GM19025 (cell line): Measurements from ENCODE around the gene SLIRP.
"Not testable (repeated sequence)": the region's sequence is repeated elsewhere in the genome, so short reads cannot be mapped to it uniquely, and the experiment has no call there.

Experiments
- ATAC-seq: cut with Tn5 transposase; IDR thresholded peaks from one replicate; pipeline ENCODE4 v1.9.1; 2021; ENCODE audit warnings: mild to moderate bottlenecking, low read depth, moderate library complexity; ENCODE audit not compliant: unreplicated experiment

The SLIRP gene

GRCh38 chr14:77707724-77708408, at the start of gene SLIRP, which contains the start of gene ALKBH1:
TSS of gene SLIRP (plus strand) at chr14:77708103. CDS start at chr14:77708112, 9 bp downstream.
TSS of gene ALKBH1 (minus strand) at chr14:77708023. CDS start at chr14:77708004, 19 bp downstream.
- peak; percentile 98 for ATAC-seq

GRCh38 chr14:77659831-77660230, 48.1 kb upstream of the SLIRP start:
- ATAC-seq = no peak

- no peak for ATAC-seq
Observed at GRCh38 chr14:77660754-77661153, 47.1 kb upstream of the SLIRP start.

DNA sequence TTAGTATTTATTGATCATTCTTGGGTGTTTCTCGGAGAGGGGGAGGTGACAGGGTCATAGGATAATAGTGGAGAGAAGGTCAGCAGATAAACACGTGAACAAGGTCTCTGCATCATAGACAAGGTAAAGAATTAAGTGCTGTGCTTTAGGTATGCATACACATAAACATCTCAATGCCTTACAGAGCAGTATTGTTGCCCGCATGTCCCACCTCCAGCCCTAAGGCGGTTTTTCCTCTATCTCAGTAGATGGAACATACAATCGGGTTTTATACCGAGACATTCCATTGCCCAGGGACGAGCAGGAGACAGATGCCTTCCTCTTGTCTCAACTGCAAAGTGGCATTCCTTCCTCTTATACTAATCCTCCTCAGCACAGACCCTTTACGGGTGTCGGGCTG, 46.3 kb upstream of the SLIRP start:
- ATAC-seq = not testable (repeated sequence)

DNA sequence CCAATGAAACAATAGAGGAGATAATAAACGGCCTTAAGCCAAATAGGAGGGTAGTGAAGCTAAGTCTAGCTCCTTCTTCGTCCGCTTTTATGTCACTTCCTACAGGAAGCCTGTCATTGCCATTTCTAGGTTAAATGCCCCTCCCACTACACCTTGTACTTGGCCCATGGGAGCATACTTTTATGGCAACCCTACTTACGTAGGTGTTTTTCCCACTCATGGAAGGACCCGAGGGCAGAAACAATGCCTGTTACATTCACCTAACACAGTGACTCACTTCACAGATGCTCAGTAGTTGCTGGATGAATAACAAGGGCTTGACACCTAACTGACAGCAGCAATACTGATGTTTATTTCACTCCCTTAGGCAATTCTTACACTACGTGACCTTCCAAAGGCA, 44.6 kb upstream of the SLIRP start:
- ATAC-seq = no peak

- no peak for ATAC-seq
Observed at GRCh38 chr14:77667331-77667730, 40.6 kb upstream of the SLIRP start.

- no peak for ATAC-seq
Observed at GRCh38 chr14:77673193-77673592, 34.7 kb upstream of the SLIRP start.

DNA sequence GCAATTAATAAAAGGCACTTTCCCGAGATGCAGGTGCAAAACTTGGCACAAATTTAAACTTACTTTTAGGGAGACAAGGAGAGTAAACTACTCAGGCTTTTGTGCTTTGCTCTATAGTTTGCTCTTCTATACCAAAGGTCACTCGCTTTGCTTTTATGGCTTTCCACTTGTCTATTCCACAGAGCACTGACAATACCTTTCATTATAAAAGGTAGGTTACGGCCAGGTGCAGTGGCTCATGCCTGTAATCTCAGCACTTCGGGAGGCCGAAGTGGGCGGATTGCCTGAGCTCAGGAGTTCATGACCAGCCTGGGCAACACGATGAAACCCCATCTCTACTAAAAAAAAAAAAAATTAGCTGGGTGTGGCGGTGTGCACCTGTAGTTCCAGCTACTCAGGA, 33.0 kb upstream of the SLIRP start:
- ATAC-seq = no peak

GRCh38 chr14:77681196-77682157, 26.4 kb upstream of the SLIRP start:
- ATAC-seq = no peak

DNA sequence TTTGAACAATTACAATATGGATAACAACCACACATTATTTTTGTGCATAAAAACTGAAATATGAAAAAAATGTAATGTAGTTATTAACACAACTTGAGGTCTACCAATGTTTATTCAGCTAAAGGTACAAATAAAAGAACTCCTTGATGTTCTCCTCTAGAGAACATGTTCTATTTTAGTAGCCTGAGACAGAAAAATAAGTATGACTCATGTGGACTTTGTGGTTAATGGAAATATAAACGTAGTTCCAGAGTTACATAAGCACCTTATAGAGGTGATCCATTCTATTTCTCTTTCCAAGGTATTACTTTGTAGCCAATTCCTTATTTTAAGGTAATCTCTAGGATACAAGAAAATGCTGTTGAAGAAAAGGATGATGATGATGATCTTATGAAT, 25.7 kb upstream of the SLIRP start:
- no peak for ATAC-seq

DNA sequence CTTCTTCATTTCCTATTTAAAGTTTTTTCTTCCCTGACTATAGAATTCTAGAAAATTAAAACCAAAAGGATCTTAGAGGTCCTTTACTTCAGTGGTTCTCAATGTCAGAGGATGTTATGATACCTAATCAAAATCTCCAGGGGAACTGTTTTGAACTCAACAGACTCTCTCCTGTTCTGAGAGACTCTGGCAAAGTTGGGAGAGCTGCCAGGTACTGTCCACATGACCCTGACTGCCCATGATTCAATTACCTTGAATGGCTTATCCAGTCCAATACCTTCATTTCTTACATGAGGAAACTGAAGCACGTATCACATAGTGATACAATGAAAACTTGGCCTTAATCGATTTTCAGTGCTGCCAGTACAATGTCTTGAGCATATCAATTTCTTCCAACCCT, 16.6 kb upstream of the SLIRP start:
- ATAC-seq = no peak

DNA sequence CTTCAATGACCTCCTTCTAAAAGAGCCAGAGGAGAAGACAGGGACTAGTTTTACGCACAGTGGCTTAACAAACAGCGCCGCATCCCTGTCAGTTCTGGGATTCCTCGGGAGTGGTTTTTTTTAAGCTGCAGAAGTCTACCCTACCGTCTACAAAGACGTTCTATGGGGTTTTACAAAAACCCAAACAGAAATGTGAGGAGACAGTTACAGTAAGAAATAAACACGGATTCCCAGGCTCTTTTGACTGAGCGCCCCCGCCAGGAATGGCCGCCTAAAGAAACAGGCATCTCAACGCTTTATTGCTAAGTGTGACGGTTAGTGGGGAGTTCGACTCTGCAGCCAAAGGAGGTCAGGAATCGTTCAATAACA, 564 bp upstream of the SLIRP start:
- ATAC-seq = peak; percentile 3

DNA sequence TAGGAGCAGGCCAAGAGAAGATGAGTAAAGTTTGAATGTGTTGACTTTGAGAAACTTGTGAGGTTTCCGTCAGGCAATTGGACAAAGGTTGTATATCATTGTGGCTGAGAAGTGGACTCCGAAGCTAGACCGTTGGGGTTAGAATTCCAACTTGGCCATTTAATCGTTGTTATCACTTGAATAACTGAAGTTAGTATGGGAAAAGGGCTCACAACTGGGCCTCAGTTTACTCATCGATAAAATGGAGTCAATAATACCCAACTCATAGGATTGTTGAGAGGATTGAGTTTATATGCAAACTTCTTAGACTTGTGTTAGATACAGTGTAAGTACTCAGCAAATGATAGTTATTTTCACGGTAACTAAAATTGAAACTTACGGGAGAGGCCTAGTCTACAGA, 846 bp downstream of the SLIRP start:
- no peak for ATAC-seq

DNA sequence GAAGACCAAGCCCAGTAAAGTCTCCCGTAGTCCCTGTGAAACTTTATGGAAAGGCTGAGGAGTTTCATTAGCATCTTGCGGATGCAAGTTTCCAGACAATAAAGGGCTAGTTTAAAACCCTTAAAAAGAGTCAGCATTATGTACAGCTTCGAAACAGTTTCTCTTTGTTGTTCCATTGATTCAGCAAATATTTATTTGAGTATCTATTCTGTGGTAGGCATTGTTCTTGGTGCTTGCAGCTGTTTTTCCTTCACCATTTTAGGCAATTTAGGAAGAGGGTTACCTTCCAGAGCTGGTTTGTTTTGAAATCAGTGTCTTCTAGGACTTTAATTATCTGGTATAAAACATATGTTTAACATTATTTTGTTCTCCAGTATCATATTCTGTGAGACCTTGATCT, 1.5 kb downstream of the SLIRP start:
- no peak for ATAC-seq

DNA sequence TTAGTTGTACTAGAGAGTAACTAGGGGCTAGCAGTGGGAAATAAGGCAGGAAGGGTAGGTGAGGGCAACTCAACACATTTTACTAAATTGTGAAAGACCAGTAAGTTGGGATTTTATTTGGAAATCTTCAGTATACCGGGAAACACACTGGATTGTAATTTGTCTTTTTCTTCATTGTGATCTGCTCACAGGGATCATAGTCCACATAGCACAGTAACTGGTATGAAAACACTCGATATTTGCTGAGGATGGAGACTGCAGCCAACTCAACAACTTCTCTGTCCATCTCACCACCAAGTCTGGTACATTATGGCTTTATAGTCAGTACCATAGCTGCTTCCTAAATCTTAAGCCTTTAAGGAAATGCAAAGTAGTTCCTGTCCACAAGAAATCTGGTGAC, 2.5 kb downstream of the SLIRP start:
- no peak for ATAC-seq

GRCh38 chr14:77714926-77715325, 7.0 kb downstream of the SLIRP start:
- no peak for ATAC-seq

GRCh38 chr14:77717608-77718305, 9.9 kb downstream of the SLIRP start:
- no peak for ATAC-seq

- ATAC-seq = no peak
Observed at GRCh38 chr14:77721437-77721836, 13.5 kb downstream of the SLIRP start.

DNA sequence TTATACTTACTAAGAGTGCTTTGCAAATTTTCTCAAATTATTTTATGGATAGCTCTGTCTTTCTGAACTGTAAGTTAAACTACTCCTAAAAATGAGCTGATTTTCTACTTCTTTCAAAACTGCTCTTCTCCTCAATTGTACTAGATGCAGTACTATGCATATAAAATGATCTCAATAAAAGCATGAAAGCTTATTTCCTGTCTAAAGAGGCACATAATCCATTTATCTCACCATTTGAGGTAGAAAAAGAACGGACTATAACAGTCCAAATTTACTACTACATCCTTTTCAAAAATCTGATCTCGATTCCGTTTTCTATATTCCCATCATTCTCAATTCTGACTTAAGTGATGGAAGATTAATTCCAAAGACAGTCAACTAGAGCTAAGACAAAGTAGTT, 14.4 kb downstream of the SLIRP start:
- ATAC-seq = no peak

GRCh38 chr14:77730976-77731497, 23.1 kb downstream of the SLIRP start:
- ATAC-seq = no peak
